T-helper 17 cell (primary cell): ENCODE data around the gene FTH1. TPM values are rescaled to one million over a fixed set of nuclear protein-coding genes. Genes with fewer than 3 reads are reported as not detected.

Experiments
- ATAC-seq: fragments of 150-1000 bp; cut with Tn5 transposase; 2 replicates; pipeline ENCODE4 v1.10.0; 2021; ENCODE audit warnings: mild to moderate bottlenecking, moderate library complexity
- DNase-seq, 3 donors: peaks; one replicate each; pipeline versions ENCODE4 v3.0.0 to v3.0.0-alpha.2; 2020 to 2021
- H3K9me3 ChIP-seq: one replicate; pipeline ENCODE4 v1.7.0; 2013; ENCODE audit warnings: low read length, mild to moderate bottlenecking; ENCODE audit not compliant: control insufficient read depth, poor library complexity, severe bottlenecking
- H3K27ac Mint-ChIP-seq: one replicate; pipeline ENCODE4 v1.8.0; 2022; ENCODE audit warnings: mild to moderate bottlenecking, moderate library complexity, mixed read lengths
- H3K27me3 Mint-ChIP-seq: one replicate; pipeline ENCODE4 v1.8.0; 2022; ENCODE audit warnings: mixed read lengths
- H3K36me3 Mint-ChIP-seq: one replicate; pipeline ENCODE4 v1.8.0; 2022; ENCODE audit warnings: low read depth, mixed read lengths
- H3K4me1 Mint-ChIP-seq: one replicate; pipeline ENCODE4 v1.8.0; 2022; ENCODE audit warnings: mild to moderate bottlenecking, mixed read lengths
- H3K4me3 Mint-ChIP-seq: one replicate; pipeline ENCODE4 v1.8.0; 2022; ENCODE audit warnings: mild to moderate bottlenecking, moderate library complexity, mixed read lengths
- total RNA-seq, 4 donors: library from RNA in 2 of 4; stranded (reverse) in 2 of 4; gene quantifications; one replicate each; pipeline ENCODE4 v1.2.3 and lab custom pipeline; 2022 to 2026

Gene FTH1
- total RNA-seq, 2 donors from 2014 or later = 1,744 to 2,260 TPM

GRCh38 chr11:62000539-62001446, 33.4 kb upstream of the FTH1 start:
- no peaks in the 10 kb centered on the region for H3K9me3 ChIP-seq
- ATAC-seq = no peak
- Mint-ChIP-seq H3K4me1 (no peaks in the 10 kb centered on the region), H3K36me3 (peaks cover 4% of the 10 kb centered on the region), H3K4me3 (no peak overlapping the region), H3K27me3 (peaks cover 9% of the 10 kb centered on the region), H3K27ac (no peak overlapping the region)
- DNase-seq = no peak

DNA sequence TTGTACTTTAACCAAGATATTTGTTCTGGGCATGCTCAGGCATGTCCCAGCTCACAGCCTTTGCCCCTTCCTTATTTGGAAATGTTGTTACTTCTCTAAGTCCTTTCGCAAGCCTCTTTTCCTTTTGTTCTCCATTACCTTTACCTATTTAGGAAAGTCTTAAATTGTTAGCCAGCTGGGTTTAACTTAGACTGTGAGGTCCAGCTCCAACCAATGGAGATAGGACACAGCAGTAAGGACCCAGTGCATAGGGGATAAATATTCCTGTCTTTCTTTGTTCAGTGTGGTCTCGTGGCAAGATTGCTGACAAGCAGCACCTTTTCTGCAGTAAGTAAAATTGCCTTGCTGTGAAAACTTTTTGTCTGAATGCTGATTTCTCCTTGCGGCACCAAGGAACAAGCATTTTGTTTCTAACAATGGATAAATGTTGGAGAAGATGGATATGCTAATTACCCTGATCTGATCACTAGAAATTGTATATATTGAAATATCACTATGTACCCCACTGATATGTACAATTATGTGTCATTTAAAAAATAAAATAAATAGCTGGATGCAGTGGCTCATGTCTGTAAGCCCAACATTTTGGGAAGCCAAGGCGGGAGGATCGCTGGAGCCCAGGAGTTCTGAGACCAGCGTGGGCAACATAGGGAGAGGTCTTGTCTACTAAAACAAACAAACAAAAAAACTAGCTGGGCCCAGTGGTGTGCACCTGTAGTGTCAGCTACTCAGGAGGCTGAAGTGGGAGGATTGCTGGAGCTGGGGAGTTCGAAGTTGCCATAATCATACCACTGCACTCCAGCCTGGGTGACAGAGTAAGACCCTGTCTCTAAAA, 31.9 kb upstream of the FTH1 start:
- no peak for ATAC-seq
- DNase-seq = no peak
- Mint-ChIP-seq H3K4me1 (no peaks in the 10 kb centered on the region), H3K4me3 (no peak overlapping the region), H3K27me3 (no peaks in the 10 kb centered on the region), H3K27ac (no peak overlapping the region), H3K36me3 (peaks cover 4% of the 10 kb centered on the region)
- no peaks in the 10 kb centered on the region for H3K9me3 ChIP-seq

DNA sequence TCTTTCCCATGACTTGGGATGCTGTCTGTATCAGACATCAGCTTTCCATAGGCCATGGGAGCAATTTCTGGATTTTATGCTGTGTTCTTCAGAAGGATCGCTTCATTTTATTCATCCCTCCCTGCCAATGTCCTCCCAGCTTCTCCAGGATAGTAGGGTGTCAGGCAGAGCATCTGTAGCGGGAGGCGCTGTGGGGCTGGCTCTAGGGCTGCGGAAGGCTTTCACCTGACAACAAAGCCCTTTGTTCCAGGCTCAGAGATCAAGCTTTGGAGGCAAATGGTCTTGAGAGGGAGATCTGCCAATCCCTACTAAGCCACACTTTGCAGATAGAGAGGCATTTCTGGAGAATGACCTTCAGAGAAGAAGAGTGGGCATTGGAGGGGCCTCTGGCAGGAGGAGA, 29.5 kb upstream of the FTH1 start:
- no peak for ATAC-seq
- H3K9me3 ChIP-seq = no peaks in the 10 kb centered on the region
- no peaks in the 10 kb centered on the region for H3K27me3 Mint-ChIP-seq
- H3K4me3 Mint-ChIP-seq = no peak overlapping the region
- H3K4me1 Mint-ChIP-seq = no peaks in the 10 kb centered on the region
- no peaks in the 10 kb centered on the region for H3K36me3 Mint-ChIP-seq
- no peak overlapping the region for H3K27ac Mint-ChIP-seq
- no peak for DNase-seq

- no peak for DNase-seq
- ATAC-seq = no peak
- Mint-ChIP-seq H3K36me3 (peaks cover 2% of the 10 kb centered on the region), H3K4me1 (no peaks in the 10 kb centered on the region), H3K27ac (no peak overlapping the region), H3K27me3 (no peaks in the 10 kb centered on the region), H3K4me3 (no peak overlapping the region)
- H3K9me3 ChIP-seq = no peaks in the 10 kb centered on the region
These were observed 27.5 kb upstream of the FTH1 start for GRCh38 chr11:61994981-61995380.

- Mint-ChIP-seq H3K27me3 (no peaks in the 10 kb centered on the region), H3K27ac (no peak overlapping the region), H3K4me1 (peaks cover 2% of the 10 kb centered on the region), H3K36me3 (peaks cover 3% of the 10 kb centered on the region), H3K4me3 (no peak overlapping the region)
- H3K9me3 ChIP-seq = no peaks in the 10 kb centered on the region
- no peak for DNase-seq
- ATAC-seq = no peak
These were observed 18.4 kb upstream of the FTH1 start for GRCh38 chr11:61985869-61986268.

- H3K36me3 Mint-ChIP-seq = peaks cover 3% of the 10 kb centered on the region
- no peaks in the 10 kb centered on the region for H3K9me3 ChIP-seq
- no peak overlapping the region for H3K4me3 Mint-ChIP-seq
- H3K4me1 Mint-ChIP-seq = peaks cover 6% of the 10 kb centered on the region
- H3K27ac Mint-ChIP-seq = no peak overlapping the region
- no peak for ATAC-seq
- DNase-seq = no peak
- no peaks in the 10 kb centered on the region for H3K27me3 Mint-ChIP-seq
These were observed 16.0 kb upstream of the FTH1 start for GRCh38 chr11:61983419-61983818.

DNA sequence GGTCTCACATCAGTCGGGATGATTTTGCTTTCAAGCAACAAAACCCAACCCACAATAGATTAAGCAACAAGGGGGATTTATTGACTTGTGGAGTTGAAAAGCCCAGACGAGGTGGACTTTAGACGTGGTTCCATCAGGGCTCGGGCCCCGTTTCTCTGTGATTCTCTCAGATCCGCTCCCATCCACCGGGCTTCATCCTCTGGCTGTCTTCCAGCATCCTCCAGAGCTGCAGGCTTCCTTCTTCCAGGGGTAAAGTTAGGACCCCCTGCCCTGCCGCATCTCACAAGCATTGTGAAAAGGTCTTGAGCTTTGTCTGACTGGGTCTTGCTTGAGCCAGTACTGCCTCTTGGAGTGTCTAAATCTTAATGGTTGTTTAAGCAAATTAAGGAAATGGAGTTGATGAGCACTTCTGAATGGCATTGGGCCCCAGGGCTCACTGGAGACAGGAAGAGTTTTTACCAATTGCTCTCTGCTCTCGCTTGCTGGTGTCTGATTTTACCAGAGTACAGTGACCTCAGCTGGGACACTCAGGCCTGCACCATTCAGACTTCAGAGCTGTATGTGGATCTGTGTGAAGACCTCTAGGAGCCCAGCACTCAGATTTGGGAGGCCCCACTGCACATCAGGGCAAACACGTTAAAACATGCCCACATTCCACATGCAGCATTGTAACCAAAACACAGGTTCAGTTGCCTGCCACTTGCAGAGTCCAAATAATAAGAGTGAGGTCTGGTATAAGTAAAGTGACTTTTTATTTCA, 13.5 kb upstream of the FTH1 start:
- no peaks in the 10 kb centered on the region for H3K27me3 Mint-ChIP-seq
- no peak for ATAC-seq
- no peak overlapping the region for H3K4me3 Mint-ChIP-seq
- peaks cover 10% of the 10 kb centered on the region for H3K4me1 Mint-ChIP-seq
- H3K27ac Mint-ChIP-seq = no peak overlapping the region
- DNase-seq = no peak
- no peaks in the 10 kb centered on the region for H3K36me3 Mint-ChIP-seq
- no peaks in the 10 kb centered on the region for H3K9me3 ChIP-seq

GRCh38 chr11:61978703-61979661, 11.5 kb upstream of the FTH1 start:
- Mint-ChIP-seq H3K36me3 (no peaks in the 10 kb centered on the region), H3K4me3 (no peak overlapping the region), H3K27me3 (no peaks in the 10 kb centered on the region), H3K27ac (peak overlapping the region; percentile 39), H3K4me1 (peaks cover 13% of the 10 kb centered on the region)
- no peak for ATAC-seq
- no peaks in the 10 kb centered on the region for H3K9me3 ChIP-seq
- DNase-seq = no peak

DNA sequence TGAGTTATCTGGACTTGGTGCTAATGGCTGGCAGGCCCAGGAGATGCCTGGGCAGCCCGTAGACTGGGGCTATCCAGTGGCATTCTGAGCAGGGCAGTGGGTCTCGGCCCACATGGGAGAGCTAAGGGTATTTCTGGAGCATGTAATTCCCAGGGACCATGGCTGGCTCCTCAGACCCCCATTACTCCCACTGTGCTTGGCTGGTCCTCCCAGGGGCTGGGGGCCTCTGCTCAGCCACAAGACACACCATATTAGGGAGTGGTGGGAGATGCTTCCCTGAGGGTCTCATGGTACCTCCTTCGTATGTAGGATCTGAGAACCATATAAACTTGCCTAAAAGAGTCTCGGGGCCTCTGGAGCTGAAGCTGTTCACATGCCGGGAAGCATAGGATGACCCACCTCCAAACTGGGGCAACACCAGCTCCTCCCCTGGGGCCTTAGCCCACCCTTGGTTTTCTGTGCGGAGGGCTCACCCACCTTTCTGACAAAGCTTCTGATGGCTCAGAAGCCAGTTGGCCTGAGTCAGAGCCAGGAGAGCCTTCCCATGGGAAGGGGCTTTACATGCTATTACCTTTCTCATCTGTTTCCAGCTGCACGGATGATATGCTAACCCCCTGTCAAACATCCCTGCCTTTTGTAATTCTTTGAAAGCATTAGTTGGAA, 9.5 kb upstream of the FTH1 start:
- DNase-seq = no peak
- H3K27ac Mint-ChIP-seq = no peak overlapping the region
- H3K36me3 Mint-ChIP-seq = no peaks in the 10 kb centered on the region
- no peak for ATAC-seq
- H3K4me3 Mint-ChIP-seq = no peak overlapping the region
- H3K4me1 Mint-ChIP-seq = peaks cover 20% of the 10 kb centered on the region
- no peaks in the 10 kb centered on the region for H3K9me3 ChIP-seq
- no peaks in the 10 kb centered on the region for H3K27me3 Mint-ChIP-seq

- H3K4me1 Mint-ChIP-seq = peaks cover 23% of the 10 kb centered on the region
- H3K27me3 Mint-ChIP-seq = no peaks in the 10 kb centered on the region
- DNase-seq = no peak
- H3K36me3 Mint-ChIP-seq = no peaks in the 10 kb centered on the region
- no peaks in the 10 kb centered on the region for H3K9me3 ChIP-seq
- peak overlapping the region; percentile 88 for H3K27ac Mint-ChIP-seq
- ATAC-seq = no peak
- H3K4me3 Mint-ChIP-seq = no peak overlapping the region
These were observed 9.0 kb upstream of the FTH1 start for GRCh38 chr11:61976420-61976800.

DNA sequence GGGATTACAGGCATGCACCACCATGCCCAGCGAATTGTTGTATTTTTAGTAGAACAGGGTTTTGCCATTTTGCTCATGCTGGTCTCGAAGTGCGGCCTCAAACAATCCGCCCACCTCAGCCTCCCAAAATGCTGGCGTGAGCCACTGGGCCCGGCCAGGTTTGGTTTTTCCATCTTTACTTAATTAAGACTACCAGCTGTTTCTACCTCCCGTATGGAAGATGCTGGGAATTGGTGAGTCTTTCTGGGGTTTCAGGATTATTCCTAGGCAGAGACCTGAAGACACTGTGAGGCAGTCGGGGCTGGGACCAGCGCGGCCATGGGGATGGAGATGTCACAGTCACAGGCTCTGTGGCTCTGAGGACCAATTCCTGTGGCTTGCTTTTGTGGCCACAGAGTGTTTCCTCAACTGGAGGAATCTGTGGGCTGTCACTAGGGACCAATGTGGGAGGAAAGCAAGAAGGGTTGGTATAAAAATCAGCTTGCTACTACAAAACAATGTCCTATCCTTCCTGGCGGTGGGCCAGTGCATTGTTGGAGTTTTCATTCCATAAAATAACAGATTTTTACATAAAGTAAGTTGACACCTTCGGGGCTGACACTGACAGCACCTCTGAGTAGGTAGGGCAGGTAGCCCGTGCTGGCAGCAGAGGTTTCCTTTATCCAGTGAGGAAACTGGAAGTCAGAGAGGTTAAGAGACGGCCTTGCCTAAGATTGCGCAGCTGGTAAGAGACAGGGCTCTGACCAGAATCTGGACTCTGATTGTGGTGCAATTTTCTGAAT, 8.4 kb upstream of the FTH1 start:
- DNase-seq (no peak), ATAC-seq (no peak)
- peak overlapping the region; percentile 88 for H3K27ac Mint-ChIP-seq
- H3K4me1 Mint-ChIP-seq = peaks cover 29% of the 10 kb centered on the region
- no peak overlapping the region for H3K4me3 Mint-ChIP-seq
- H3K27me3 Mint-ChIP-seq = no peaks in the 10 kb centered on the region
- no peaks in the 10 kb centered on the region for H3K9me3 ChIP-seq
- no peaks in the 10 kb centered on the region for H3K36me3 Mint-ChIP-seq
